H1 (cell line): ENCODE data around the gene OAT. TPM values are rescaled to one million over a fixed set of nuclear protein-coding genes. Genes with fewer than 3 reads are reported as not detected.

Experiments
- CTCF ChIA-PET: fragments of 300-600 bp; sonication (Branson Sonifier 250); formaldehyde crosslinking; loops from one replicate; lab custom pipeline; 2021; ENCODE audit not compliant: partially characterized antibody; lab: Charles Lee
- POLR2A ChIA-PET: fragments of 300-600 bp; sonication (Branson Sonifier 250); formaldehyde crosslinking; loops from one replicate; lab custom pipeline; 2021; ENCODE audit warnings: inconsistent platforms; ENCODE audit not compliant: partially characterized antibody; lab: Charles Lee
- DNase-seq, 2 experiments: peaks; one replicate each; pipeline versions ENCODE4 v3.0.0 to v3.0.0-alpha.2; 2010 to 2022; ENCODE audit warnings: low spot score in 2 of 2, low read depth in 1 of 2, mixed read lengths in 1 of 2
- FAIRE-seq: peaks from 2 replicates; lab custom pipeline; 2011; peaks lifted over from hg19 to GRCh38; lab: Jason Lieb, UNC
- H2AFZ ChIP-seq: 2 replicates; pipeline ENCODE4 v1.8.1; 2012; ENCODE audit warnings: low read length, inconsistent platforms
- H2AK5ac ChIP-seq: 2 replicates; pipeline ENCODE4 v1.6.1; 2013; ENCODE audit warnings: low read depth, low read length
- H2BK120ac ChIP-seq: replicated peaks from 2 replicates; pipeline ENCODE3; 2013; ENCODE audit warnings: low read depth, low read length, inconsistent platforms
- H2BK12ac ChIP-seq: 2 replicates; pipeline ENCODE4 v1.6.1; 2013; ENCODE audit warnings: low read depth, low read length
- H2BK15ac ChIP-seq: 2 replicates; pipeline ENCODE4 v1.6.1; 2013; ENCODE audit warnings: low read length
- H2BK20ac ChIP-seq: 2 replicates; pipeline ENCODE4 v1.6.1; 2013; ENCODE audit warnings: low read length
- H2BK5ac ChIP-seq: 2 replicates; pipeline ENCODE4 v1.6.1; 2013; ENCODE audit warnings: low read depth, low read length
- H3K14ac ChIP-seq: 2 replicates; pipeline ENCODE4 v1.6.1; 2013; ENCODE audit warnings: inconsistent platforms; ENCODE audit not compliant: insufficient read length
- H3K18ac ChIP-seq: 2 replicates; pipeline ENCODE4 v1.6.1; 2013; ENCODE audit warnings: low read length; ENCODE audit errors: extremely low read depth
- H3K23ac ChIP-seq: 2 replicates; pipeline ENCODE4 v1.6.1; 2013; ENCODE audit warnings: inconsistent platforms; ENCODE audit not compliant: insufficient read length
- H3K23me2 ChIP-seq: 2 replicates; pipeline ENCODE4 v1.6.1; 2013; ENCODE audit warnings: low read depth, low read length
- H3K27ac ChIP-seq: 2 replicates; pipeline ENCODE4 v1.6.1; 2011; ENCODE audit warnings: low read depth, low read length, inconsistent platforms
- H3K27me3 ChIP-seq, 4 experiments: replicated peaks in 1 of 4; 1 replicate in 1 of 4; 2 replicates in 3 of 4; pipeline versions ENCODE4 v1.6.1 to v1.8.1; 2011 to 2013; ENCODE audit warnings: low read length in 3 of 4, mild to moderate bottlenecking in 3 of 4, inconsistent platforms in 2 of 4, mixed read lengths in 2 of 4, moderate library complexity in 1 of 4; ENCODE audit not compliant: control insufficient read depth in 3 of 4, insufficient read depth in 3 of 4; ENCODE audit errors: extremely low read depth in 1 of 4
- H3K36me3 ChIP-seq, 4 experiments: 2 replicates each; pipeline versions ENCODE4 v1.6.1 to v1.8.1; 2011 to 2013; ENCODE audit warnings: mild to moderate bottlenecking in 4 of 4, low read length in 3 of 4, moderate library complexity in 2 of 4, control low read depth in 1 of 4, inconsistent platforms in 1 of 4; ENCODE audit not compliant: insufficient read depth in 4 of 4, control insufficient read depth in 2 of 4
- H3K4ac ChIP-seq: replicated peaks from 2 replicates; pipeline ENCODE3; 2013; ENCODE audit warnings: low read length, low read depth, mixed read lengths, inconsistent platforms; ENCODE audit not compliant: insufficient read length
- H3K4me1 ChIP-seq, 4 experiments: replicated peaks in 1 of 4; 1 replicate in 1 of 4; 2 replicates in 3 of 4; pipeline versions ENCODE4 v1.6.1 to v1.8.1; 2011 to 2013; ENCODE audit warnings: low read length in 3 of 4, inconsistent platforms in 2 of 4, mixed read lengths in 1 of 4; ENCODE audit not compliant: insufficient read depth in 4 of 4, control insufficient read depth in 3 of 4
- H3K4me2 ChIP-seq, 2 experiments: 2 replicates each; pipeline versions ENCODE4 v1.6.1 to v1.8.1; 2011 to 2013; ENCODE audit warnings: low read depth in 2 of 2, low read length in 2 of 2, control low read depth in 1 of 2, inconsistent platforms in 1 of 2, mild to moderate bottlenecking in 1 of 2; ENCODE audit not compliant: insufficient read depth in 1 of 2
- H3K4me3 ChIP-seq, 4 experiments: fragments of 200-600, 300-600 bp in 1 of 4; sonication (generic), shearing (Covaris generic), sonication (Bioruptor Twin) in 1 of 4; 2 replicates each; pipeline versions ENCODE4 v1.5.1 to v1.8.1; 2011 to 2016; ENCODE audit warnings: low read length in 4 of 4, low read depth in 3 of 4, control low read depth in 2 of 4, inconsistent platforms in 2 of 4, mild to moderate bottlenecking in 2 of 4, mixed read lengths in 1 of 4, moderate library complexity in 1 of 4; ENCODE audit not compliant: insufficient read depth in 2 of 4; ENCODE audit errors: extremely low read depth in 1 of 4
- H3K56ac ChIP-seq: replicated peaks from 2 replicates; pipeline ENCODE3; 2013; ENCODE audit warnings: low read depth, mild to moderate bottlenecking, mixed read lengths, low read length, inconsistent platforms; ENCODE audit not compliant: insufficient read length
- H3K79me1 ChIP-seq: 2 replicates; pipeline ENCODE4 v1.6.1; 2013; ENCODE audit warnings: low read depth, low read length, control low read depth
- H3K79me2 ChIP-seq, 2 experiments: 2 replicates each; pipeline versions ENCODE4 v1.6.1 to v1.8.1; 2012 to 2013; ENCODE audit warnings: low read length in 2 of 2, mild to moderate bottlenecking in 2 of 2, inconsistent platforms in 1 of 2; ENCODE audit not compliant: insufficient read depth in 2 of 2, control insufficient read depth in 1 of 2
- H3K9ac ChIP-seq, 4 experiments: replicated peaks in 1 of 4; 1 replicate in 1 of 4; 2 replicates in 3 of 4; pipeline versions ENCODE4 v1.6.1 to v1.8.1; 2011 to 2013; ENCODE audit warnings: low read depth in 3 of 4, low read length in 3 of 4, control low read depth in 2 of 4, mild to moderate bottlenecking in 2 of 4, moderate library complexity in 2 of 4, inconsistent platforms in 1 of 4; ENCODE audit errors: extremely low read depth in 1 of 4
- H3K9me3 ChIP-seq, 2 experiments: 2 replicates each; pipeline versions ENCODE4 v1.6.1 to v1.8.1; 2012 to 2013; ENCODE audit warnings: mild to moderate bottlenecking in 2 of 2, moderate library complexity in 2 of 2, control low read depth in 1 of 2, inconsistent platforms in 1 of 2, low read depth in 1 of 2, low read length in 1 of 2, mixed read lengths in 1 of 2; ENCODE audit not compliant: insufficient read depth in 2 of 2
- H4K20me1 ChIP-seq, 2 experiments: replicated peaks in 1 of 2; 2 replicates each; pipeline versions ENCODE3 to v1.8.1; 2011 to 2013; ENCODE audit warnings: inconsistent platforms in 2 of 2, low read length in 2 of 2, mild to moderate bottlenecking in 1 of 2; ENCODE audit not compliant: insufficient read depth in 2 of 2, control insufficient read depth in 1 of 2
- H4K5ac ChIP-seq: 2 replicates; pipeline ENCODE4 v1.6.1; 2013; ENCODE audit warnings: low read length, low read depth, mixed read lengths, inconsistent platforms; ENCODE audit not compliant: insufficient read length
- H4K8ac ChIP-seq: 2 replicates; pipeline ENCODE4 v1.8.0; 2013; ENCODE audit warnings: mild to moderate bottlenecking, moderate library complexity, low read length, inconsistent platforms; ENCODE audit not compliant: insufficient read depth; ENCODE audit errors: extremely low read depth
- H4K91ac ChIP-seq: replicated peaks from 2 replicates; pipeline ENCODE3; 2013; ENCODE audit warnings: low read length, mixed read lengths, inconsistent platforms; ENCODE audit not compliant: insufficient read length
- KDM1A ChIP-seq: fragments of 200-600, 300-600 bp; sonication (generic); IDR thresholded peaks from 2 replicates; pipeline ENCODE4 v1.7.1; 2016; ENCODE audit warnings: mild to moderate bottlenecking, low read length, borderline replicate concordance
- KDM4A ChIP-seq: IDR thresholded peaks from one replicate; pipeline ENCODE4 v1.7.1; 2012; ENCODE audit warnings: low read depth, mild to moderate bottlenecking, moderate library complexity, low read length, inconsistent platforms; ENCODE audit not compliant: severe bottlenecking
- RAD21 ChIP-seq, 2 experiments: IDR thresholded peaks in 1 of 2; conservative IDR thresholded peaks in 1 of 2; 2 replicates each; pipeline ENCODE4 v1.6.1; 2011; ENCODE audit warnings: low read depth in 2 of 2, low read length in 2 of 2, improper control_type of control experiment in 1 of 2, inconsistent platforms in 1 of 2, mild to moderate bottlenecking in 1 of 2, moderate library complexity in 1 of 2
- RNF2 ChIP-seq: fragments of 200-900, 300-1000 bp; sonication (generic); IDR thresholded peaks from 2 replicates; pipeline ENCODE4 v1.7.1; 2016; ENCODE audit warnings: borderline replicate concordance, low read depth, mild to moderate bottlenecking, antibody characterized with exemption, low read length; ENCODE audit not compliant: poor library complexity, severe bottlenecking; ENCODE audit errors: missing control alignments
- SAP30 ChIP-seq: fragments of 300-600 bp; sonication (generic); IDR thresholded peaks from 2 replicates; pipeline ENCODE4 v1.7.1; 2012; ENCODE audit warnings: low read length, moderate library complexity, mild to moderate bottlenecking, inconsistent platforms; ENCODE audit not compliant: insufficient read depth, insufficient replicate concordance
- SIX5 ChIP-seq: IDR thresholded peaks from 2 replicates; pipeline ENCODE4 v1.6.1; 2011; ENCODE audit warnings: mild to moderate bottlenecking, low read depth, low read length
- WGBS, 2 experiments: shearing (Covaris generic) in 1 of 2; methylation state at CpG; one replicate each; pipeline versions ENCODE4 v1.1.6 to v1.1.7; 2013 to 2015; ENCODE audit warnings: low lambda C conversion rate in 2 of 2, mixed read lengths in 2 of 2, inconsistent platforms in 1 of 2, low coverage in 1 of 2, missing lambda C conversion rate in 1 of 2; ENCODE audit not compliant: insufficient replicate concordance in 2 of 2, insufficient coverage in 1 of 2, insufficient read length in 1 of 2; ENCODE audit errors: extremely low coverage in 1 of 2, missing lambda C conversion rate in 1 of 2; 5-methylcytosine and 5-hydroxymethylcytosine counted together
- polyA plus RNA-seq, 7 experiments: library from polyadenylated mRNA; depleted of rRNA in 3 of 7; stranded (reverse) in 5 of 7; unstranded in 2 of 7; fragments of >200 nt in 5 of 7; fragments of 200-250 nt in 2 of 7; gene quantifications; 1 replicate in 5 of 7; 2 replicates in 1 of 7; 4 replicates in 1 of 7; pipeline versions ENCODE4 v1.2.1 to v1.2.3, GENCODE V29; 2011 to 2013; ENCODE audit warnings: missing spikeins in 2 of 7, mixed read lengths in 2 of 7
- total RNA-seq: library from RNA; stranded (reverse); fragmentation: NEBNext Ultra II Directional; extraction: Animal tissue kit (Norgen Biotek cat#: 25700); gene quantifications from 2 replicates; pipeline ENCODE4 v1.2.1, GENCODE V29; 2021
- TF ChIP-seq, protein P1 (sequence below): IDR thresholded peaks from 2 replicates; pipeline ENCODE4 v1.6.1; 2012; ENCODE audit warnings: inconsistent platforms
- TF ChIP-seq, protein P2 (sequence below): IDR thresholded peaks from 2 replicates; pipeline ENCODE4 v1.6.1; 2012; ENCODE audit warnings: inconsistent platforms

Gene OAT
- total and polyA plus RNA-seq, 2 of the 8 experiments (the other 6 are each of a cell fraction or from before 2014, with no cell fraction given) = 67.8 to 121 TPM

DNA sequence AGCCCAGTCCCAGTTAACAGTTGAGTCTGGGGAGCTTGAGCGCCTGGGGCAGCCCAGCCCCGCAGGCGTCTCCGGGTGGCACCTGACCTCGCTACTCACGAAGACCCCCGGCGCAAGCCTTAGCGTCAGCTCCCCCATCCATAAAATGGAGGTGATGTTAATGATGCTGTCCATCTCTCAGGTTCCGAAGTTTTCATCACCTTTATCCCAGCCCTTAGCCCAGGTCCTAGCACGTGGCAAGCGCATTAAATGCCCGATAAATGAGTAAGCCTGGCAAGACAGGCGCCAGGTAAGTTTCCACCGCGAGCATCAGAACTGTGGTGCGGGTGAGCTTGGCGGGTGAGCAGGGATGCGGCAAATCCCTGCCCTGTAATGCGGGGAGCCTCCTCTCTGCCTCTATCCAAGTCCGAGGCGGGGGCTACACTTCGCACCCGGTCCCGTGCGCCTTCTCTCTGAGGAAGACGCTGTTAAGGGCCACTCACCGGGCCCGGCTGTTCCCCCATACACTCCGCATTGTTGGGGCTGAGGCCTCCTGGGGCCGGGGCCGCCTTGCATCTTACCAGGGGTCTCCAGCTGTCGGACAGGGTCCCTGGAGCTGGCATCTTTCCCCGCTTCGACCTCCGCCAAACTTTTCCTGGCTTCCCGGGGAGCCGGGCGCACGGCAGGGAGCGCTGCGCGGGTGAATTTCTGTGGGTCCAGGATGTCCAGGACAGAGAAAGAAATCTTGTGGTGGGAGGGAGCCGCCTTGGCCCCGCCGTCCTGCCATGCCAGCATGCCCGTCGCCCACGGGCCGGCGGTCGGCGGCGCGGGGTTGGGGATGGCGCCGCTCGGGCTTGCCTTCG lies 30.7 kb upstream of the OAT start:
- H3K14ac ChIP-seq = peak overlapping the region; percentile 37
- peaks cover 1 to 50% (median 38%) of the 10 kb centered on the region in 4 experiments for H3K27me3 ChIP-seq
- peak overlapping the region; percentile 70 for H4K91ac ChIP-seq
- H2BK120ac ChIP-seq = peak overlapping the region; percentile 10
- H3K9ac ChIP-seq = peak overlapping the region in 2 of 4 experiments; percentile 16 to 32; a peak in 4 of 7 replicates
- H3K79me1 ChIP-seq = no peaks in the 10 kb centered on the region
- peaks cover 0 to 15% of the 10 kb centered on the region in 2 experiments for H4K20me1 ChIP-seq
- peak overlapping the region; percentile 95 to 96 for H3K4me2 ChIP-seq
- DNase-seq (no peak), FAIRE-seq (no peak)
- H2AFZ ChIP-seq = no peak overlapping the region
- 1% methylated on average over 55 of the region's 59 CpGs; no CpG with 5 or more reads in 1 of the 2 experiments for WGBS, 2 experiments
- peaks cover 0 to 2% (median 0%) of the 10 kb centered on the region in 4 experiments; a peak in 1 of 8 replicates for H3K36me3 ChIP-seq
- no peak overlapping the region; the same call in 1 of the 2 replicates for H2AK5ac ChIP-seq
- peaks cover 15 to 37% (median 23%) of the 10 kb centered on the region in 4 experiments for H3K4me1 ChIP-seq
- H3K9me3 ChIP-seq = no peaks in the 10 kb centered on the region
- peak overlapping the region; percentile 34; the same call in 1 of the 2 replicates for H2BK15ac ChIP-seq
- peak overlapping the region; percentile 90 for H3K4ac ChIP-seq
- peak overlapping the region; percentile 76; the same call in 1 of the 2 replicates for H2BK12ac ChIP-seq
- peak overlapping the region; percentile 94 for H3K18ac ChIP-seq
- ChIA-PET CTCF (interaction anchor here (0.5 to 2.8 kb wide), 12 partner anchors 12 to 56 kb away, joined by 3 to 14 read pairs (median 4); partner anchors contain the start of gene LHPP), POLR2A (interaction anchor here (0.6 to 6.5 kb wide), 10 partner anchors 11 to 45 kb away, joined by 3 to 43 read pairs (median 4); partner anchors contain the start of genes LHPP and OAT)
- peak overlapping the region; percentile 37 for H3K56ac ChIP-seq
- H3K4me3 ChIP-seq = peak overlapping the region; percentile 33 to 72 (median 66)
- peaks cover 23% of the 10 kb centered on the region for H3K23me2 ChIP-seq
- no peak overlapping the region for H3K27ac ChIP-seq
- H3K23ac ChIP-seq = no peak overlapping the region
- H4K5ac ChIP-seq = no peak overlapping the region
- peak overlapping the region; percentile 20; the same call in 1 of the 2 replicates for H2BK5ac ChIP-seq
- H2BK20ac ChIP-seq = no peak overlapping the region
- peak overlapping the region; percentile 68; the same call in 1 of the 2 replicates for H4K8ac ChIP-seq
- H3K79me2 ChIP-seq = no peaks in the 10 kb centered on the region
- peak; percentile 27 for TF ChIP-seq SAP30
- TF ChIP-seq RAD21 (IDR thresholded peaks at IDR 0.05 in 1 of 2, conservative IDR thresholded peaks at IDR 0.05 in 1 of 2; ENCODE audit: low read depth in 2 of 2, low read length in 2 of 2) = no peak
- TF ChIP-seq, protein P1, sequence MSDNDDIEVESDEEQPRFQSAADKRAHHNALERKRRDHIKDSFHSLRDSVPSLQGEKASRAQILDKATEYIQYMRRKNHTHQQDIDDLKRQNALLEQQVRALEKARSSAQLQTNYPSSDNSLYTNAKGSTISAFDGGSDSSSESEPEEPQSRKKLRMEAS = peak; percentile 89
- peak; percentile 62 for TF ChIP-seq RNF2
- no peak for TF ChIP-seq SIX5
- TF ChIP-seq KDM4A = peak; percentile 38
- TF ChIP-seq, protein P2, sequence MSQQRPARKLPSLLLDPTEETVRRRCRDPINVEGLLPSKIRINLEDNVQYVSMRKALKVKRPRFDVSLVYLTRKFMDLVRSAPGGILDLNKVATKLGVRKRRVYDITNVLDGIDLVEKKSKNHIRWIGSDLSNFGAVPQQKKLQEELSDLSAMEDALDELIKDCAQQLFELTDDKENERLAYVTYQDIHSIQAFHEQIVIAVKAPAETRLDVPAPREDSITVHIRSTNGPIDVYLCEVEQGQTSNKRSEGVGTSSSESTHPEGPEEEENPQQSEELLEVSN = peak; percentile 64
- no peak for TF ChIP-seq KDM1A
